Adrenal gland (tissue), 5 donors: ENCODE results near the gene LYPD1.

Source experiments
- POLR2A ChIP-seq, 2 donors: fragments of 450-650 bp; IDR thresholded peaks; one replicate each; pipeline ENCODE4 v1.6.1; 2017; ENCODE audit warnings: antibody characterized with exemption in 2 of 2, mild to moderate bottlenecking in 2 of 2, moderate library complexity in 1 of 2
- TF ChIP-seq, protein P1 (sequence below), 6 experiments: fragments of 450-650 bp in 4 of 6; fragments of 200-600 bp in 2 of 6; sonication (generic) in 1 of 6; IDR thresholded peaks; 1 replicate in 5 of 6; 2 replicates in 1 of 6; pipeline versions ENCODE4 v1.5.1 to v1.8.0; 2016 to 2021; ENCODE audit warnings: antibody characterized with exemption in 6 of 6, mild to moderate bottlenecking in 2 of 6, moderate library complexity in 1 of 6
- donor health status: DM: no; HTN: no; CAD: no.

DNA sequence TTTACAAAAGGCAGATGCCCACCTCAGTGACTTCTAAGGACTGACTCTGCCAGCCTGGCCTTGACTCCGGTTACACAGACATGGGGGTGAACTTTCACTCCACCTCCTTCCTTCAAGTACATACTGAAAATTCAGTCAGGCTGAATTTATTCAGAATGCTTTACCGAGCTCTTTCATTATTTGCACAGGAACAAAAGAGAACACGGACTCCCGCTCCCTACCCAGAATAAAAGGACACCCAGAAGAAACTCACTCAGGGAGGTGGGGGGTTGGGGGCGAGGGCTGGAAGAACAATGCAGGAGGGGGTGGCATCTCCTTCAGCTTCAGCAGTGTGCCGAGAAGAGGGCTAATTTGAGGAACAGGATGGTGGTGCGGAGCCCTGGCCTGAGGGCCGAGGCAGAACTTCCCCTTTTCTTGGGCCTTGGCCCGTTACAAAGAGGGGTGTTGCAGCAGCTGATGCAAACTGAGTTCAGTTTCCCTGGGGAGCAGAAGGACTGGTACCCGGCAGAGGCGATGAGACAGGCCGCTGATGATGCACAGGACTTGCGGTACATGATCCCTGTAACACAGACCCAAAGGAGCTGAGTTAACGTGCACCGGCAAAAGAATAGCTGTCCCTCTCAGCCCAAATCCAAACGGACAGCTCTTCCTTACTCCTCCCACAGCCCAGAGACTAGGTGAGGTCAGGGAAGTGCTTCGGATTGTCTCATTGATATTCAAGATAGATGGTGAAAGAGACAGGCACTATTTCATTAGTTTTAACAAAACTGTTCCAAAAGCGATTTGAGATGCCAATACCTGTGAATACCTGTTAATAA is 24.1 kb downstream of the LYPD1 start:
- TF ChIP-seq, protein P1, sequence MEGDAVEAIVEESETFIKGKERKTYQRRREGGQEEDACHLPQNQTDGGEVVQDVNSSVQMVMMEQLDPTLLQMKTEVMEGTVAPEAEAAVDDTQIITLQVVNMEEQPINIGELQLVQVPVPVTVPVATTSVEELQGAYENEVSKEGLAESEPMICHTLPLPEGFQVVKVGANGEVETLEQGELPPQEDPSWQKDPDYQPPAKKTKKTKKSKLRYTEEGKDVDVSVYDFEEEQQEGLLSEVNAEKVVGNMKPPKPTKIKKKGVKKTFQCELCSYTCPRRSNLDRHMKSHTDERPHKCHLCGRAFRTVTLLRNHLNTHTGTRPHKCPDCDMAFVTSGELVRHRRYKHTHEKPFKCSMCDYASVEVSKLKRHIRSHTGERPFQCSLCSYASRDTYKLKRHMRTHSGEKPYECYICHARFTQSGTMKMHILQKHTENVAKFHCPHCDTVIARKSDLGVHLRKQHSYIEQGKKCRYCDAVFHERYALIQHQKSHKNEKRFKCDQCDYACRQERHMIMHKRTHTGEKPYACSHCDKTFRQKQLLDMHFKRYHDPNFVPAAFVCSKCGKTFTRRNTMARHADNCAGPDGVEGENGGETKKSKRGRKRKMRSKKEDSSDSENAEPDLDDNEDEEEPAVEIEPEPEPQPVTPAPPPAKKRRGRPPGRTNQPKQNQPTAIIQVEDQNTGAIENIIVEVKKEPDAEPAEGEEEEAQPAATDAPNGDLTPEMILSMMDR (IDR thresholded peaks at IDR 0.05), result no peak
- no peak for TF ChIP-seq POLR2A (IDR thresholded peaks at IDR 0.05)
